SK-N-MC (cell line): Measurements from ENCODE around the gene MT1X.

Source experiments
- DNase-seq: peaks from one replicate; pipeline ENCODE4 v3.0.0-alpha.2; 2011; ENCODE audit warnings: low read depth, low spot score
- H3K27ac ChIP-seq: fragments of 200-600 bp; sonication (generic); 2 replicates; pipeline ENCODE4 v1.5.1; 2016; ENCODE audit warnings: mixed run types
- H3K36me3 ChIP-seq: fragments of 200-600 bp; sonication (generic); 2 replicates; pipeline ENCODE4 v1.6.1; 2017; ENCODE audit warnings: antibody characterized with exemption, low read length, mixed read lengths; ENCODE audit not compliant: insufficient read depth
- H3K4me3 ChIP-seq: fragments of 200-600 bp; sonication (generic); 2 replicates; pipeline ENCODE4 v1.5.1; 2016
- H3K9ac ChIP-seq: fragments of 200-600 bp; sonication (generic); 2 replicates; pipeline ENCODE4 v1.8.0; 2017; ENCODE audit warnings: mixed run types, mixed read lengths; ENCODE audit not compliant: insufficient read length
- H3K9me3 ChIP-seq: fragments of 200-600 bp; sonication (generic); 2 replicates; pipeline ENCODE4 v1.6.1; 2017; ENCODE audit warnings: low read depth, mild to moderate bottlenecking, antibody characterized with exemption, low read length, moderate library complexity, mixed read lengths
- EZH2 ChIP-seq: fragments of 200-600 bp; sonication (generic); IDR thresholded peaks from one replicate; pipeline ENCODE4 v1.6.1; 2017; ENCODE audit warnings: antibody characterized with exemption
- FOXP2 ChIP-seq: optimal IDR thresholded peaks from 2 replicates; pipeline ENCODE3; 2011; ENCODE audit warnings: mild to moderate bottlenecking, moderate library complexity; ENCODE audit not compliant: insufficient read depth; ENCODE audit errors: extremely low read length, control extremely low read depth
- POLR2AphosphoS5 ChIP-seq: IDR thresholded peaks from 2 replicates; pipeline ENCODE4 v1.6.1; 2012; ENCODE audit warnings: mild to moderate bottlenecking, low read depth, low read length, borderline replicate concordance

The MT1X gene

GRCh38 chr16:56684256-56684925, 2.1 kb downstream of the MT1X start:
- H3K27ac ChIP-seq = no peak overlapping the region
- no peak overlapping the region for H3K9ac ChIP-seq
- TF ChIP-seq EZH2 (no peak), POLR2AphosphoS5 (no peak), FOXP2 (no peak)
- no peaks in the 10 kb centered on the region for H3K9me3 ChIP-seq
- H3K4me3 ChIP-seq = no peak overlapping the region
- DNase-seq = no peak
- H3K36me3 ChIP-seq = no peaks in the 10 kb centered on the region

- Histone ChIP-seq H3K27ac (no peak overlapping the region), H3K9ac (no peak overlapping the region), H3K36me3 (no peaks in the 10 kb centered on the region), H3K4me3 (no peak overlapping the region), H3K9me3 (no peaks in the 10 kb centered on the region)
- no peak for DNase-seq
- TF ChIP-seq FOXP2 = no peak
- TF ChIP-seq POLR2AphosphoS5 = no peak
- no peak for TF ChIP-seq EZH2
These were observed 2.8 kb downstream of the MT1X start for GRCh38 chr16:56684926-56685590.

GRCh38 chr16:56686758-56687157, 4.5 kb downstream of the MT1X start:
- Histone ChIP-seq H3K9me3 (no peaks in the 10 kb centered on the region), H3K4me3 (no peak overlapping the region), H3K27ac (no peak overlapping the region), H3K36me3 (no peaks in the 10 kb centered on the region), H3K9ac (no peak overlapping the region)
- TF ChIP-seq EZH2 (no peak), POLR2AphosphoS5 (no peak), FOXP2 (no peak)
- DNase-seq = no peak

GRCh38 chr16:56688762-56689161, 6.5 kb downstream of the MT1X start:
- Histone ChIP-seq H3K27ac (no peak overlapping the region), H3K4me3 (no peak overlapping the region), H3K9ac (no peak overlapping the region), H3K36me3 (no peaks in the 10 kb centered on the region), H3K9me3 (no peaks in the 10 kb centered on the region)
- DNase-seq = no peak
- TF ChIP-seq EZH2 (no peak), POLR2AphosphoS5 (no peak), FOXP2 (no peak)

- DNase-seq = no peak
- no peaks in the 10 kb centered on the region for H3K36me3 ChIP-seq
- H3K9me3 ChIP-seq = no peaks in the 10 kb centered on the region
- H3K9ac ChIP-seq = no peak overlapping the region
- TF ChIP-seq EZH2 = no peak
- no peak for TF ChIP-seq POLR2AphosphoS5
- no peak for TF ChIP-seq FOXP2
- no peak overlapping the region for H3K27ac ChIP-seq
- no peak overlapping the region for H3K4me3 ChIP-seq
These were observed 6.9 kb downstream of the MT1X start for GRCh38 chr16:56689171-56689570.

- Histone ChIP-seq H3K36me3 (no peaks in the 10 kb centered on the region), H3K9ac (no peak overlapping the region), H3K4me3 (no peak overlapping the region), H3K9me3 (no peaks in the 10 kb centered on the region), H3K27ac (no peak overlapping the region)
- DNase-seq = no peak
- TF ChIP-seq FOXP2 (no peak), POLR2AphosphoS5 (no peak), EZH2 (no peak)
These were observed 8.3 kb downstream of the MT1X start for GRCh38 chr16:56690420-56691122.

- H3K9ac ChIP-seq = no peak overlapping the region
- no peaks in the 10 kb centered on the region for H3K36me3 ChIP-seq
- no peak for DNase-seq
- no peak overlapping the region for H3K27ac ChIP-seq
- H3K9me3 ChIP-seq = no peaks in the 10 kb centered on the region
- TF ChIP-seq FOXP2 = no peak
- TF ChIP-seq EZH2 = no peak
- no peak for TF ChIP-seq POLR2AphosphoS5
- H3K4me3 ChIP-seq = no peak overlapping the region
These were observed 9.6 kb downstream of the MT1X start for GRCh38 chr16:56691885-56692284.

GRCh38 chr16:56695246-56695645, 13.0 kb downstream of the MT1X start:
- Histone ChIP-seq H3K36me3 (no peaks in the 10 kb centered on the region), H3K27ac (no peak overlapping the region), H3K9me3 (no peaks in the 10 kb centered on the region), H3K4me3 (no peak overlapping the region), H3K9ac (no peak overlapping the region)
- no peak for DNase-seq
- TF ChIP-seq EZH2 (no peak), FOXP2 (no peak), POLR2AphosphoS5 (no peak)
